Astrocyte (in vitro differentiated cells and primary cell): Measurements from ENCODE around the gene HDAC5.

ENCODE experiments used
- EZH2 ChIP-seq: IDR thresholded peaks from 2 replicates; pipeline ENCODE4 v1.6.1; 2012; ENCODE audit warnings: mild to moderate bottlenecking, low read length, inconsistent platforms; ENCODE audit not compliant: insufficient read depth
- TF ChIP-seq, protein P1 (sequence below): IDR thresholded peaks from 2 replicates; pipeline ENCODE4 v1.5.1; 2011; ENCODE audit warnings: low read depth, mild to moderate bottlenecking, inconsistent platforms, low read length, moderate library complexity; ENCODE audit not compliant: insufficient read depth

DNA sequence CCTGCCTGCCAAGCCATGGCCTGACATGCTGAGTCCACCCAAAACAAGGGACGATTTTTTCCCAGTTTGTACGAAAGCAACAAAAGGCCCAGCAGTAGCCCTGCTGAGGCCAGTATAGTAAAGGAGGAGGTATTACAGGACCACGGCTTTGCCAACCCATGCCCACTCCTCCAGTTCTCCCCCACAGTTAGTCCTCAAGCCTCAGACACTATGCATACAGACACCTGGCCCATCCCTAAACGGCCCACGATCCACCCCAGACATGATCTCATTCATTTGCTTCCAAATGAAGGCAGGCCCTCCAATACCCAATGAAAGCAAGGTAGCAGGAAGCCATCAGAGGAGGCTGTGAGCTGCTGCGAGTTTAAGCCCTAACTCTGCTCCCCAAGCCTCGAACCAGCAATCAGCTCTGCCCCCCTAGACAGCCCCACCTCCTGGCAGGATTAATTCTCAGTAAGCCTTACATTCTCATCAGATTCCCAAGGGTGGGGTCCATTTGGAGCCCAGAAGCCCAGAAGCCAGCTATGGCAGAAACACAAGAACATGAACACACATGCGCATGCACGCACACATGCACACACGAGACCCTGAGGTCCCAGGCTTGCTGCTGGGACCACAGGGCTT lies 4.9 kb downstream of the HDAC5 start:
- TF ChIP-seq EZH2, result no peak
- TF ChIP-seq, protein P1, sequence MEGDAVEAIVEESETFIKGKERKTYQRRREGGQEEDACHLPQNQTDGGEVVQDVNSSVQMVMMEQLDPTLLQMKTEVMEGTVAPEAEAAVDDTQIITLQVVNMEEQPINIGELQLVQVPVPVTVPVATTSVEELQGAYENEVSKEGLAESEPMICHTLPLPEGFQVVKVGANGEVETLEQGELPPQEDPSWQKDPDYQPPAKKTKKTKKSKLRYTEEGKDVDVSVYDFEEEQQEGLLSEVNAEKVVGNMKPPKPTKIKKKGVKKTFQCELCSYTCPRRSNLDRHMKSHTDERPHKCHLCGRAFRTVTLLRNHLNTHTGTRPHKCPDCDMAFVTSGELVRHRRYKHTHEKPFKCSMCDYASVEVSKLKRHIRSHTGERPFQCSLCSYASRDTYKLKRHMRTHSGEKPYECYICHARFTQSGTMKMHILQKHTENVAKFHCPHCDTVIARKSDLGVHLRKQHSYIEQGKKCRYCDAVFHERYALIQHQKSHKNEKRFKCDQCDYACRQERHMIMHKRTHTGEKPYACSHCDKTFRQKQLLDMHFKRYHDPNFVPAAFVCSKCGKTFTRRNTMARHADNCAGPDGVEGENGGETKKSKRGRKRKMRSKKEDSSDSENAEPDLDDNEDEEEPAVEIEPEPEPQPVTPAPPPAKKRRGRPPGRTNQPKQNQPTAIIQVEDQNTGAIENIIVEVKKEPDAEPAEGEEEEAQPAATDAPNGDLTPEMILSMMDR, result no peak
